NCI-H1417 treated with DMSO at 0.1 percent for 48 hours (cell line): ENCODE data around the gene R3HDM2.
A peak's percentile ranks its signal among the peaks of the same experiment; 100 is the strongest.

Experiments
- DNase-seq: peaks from one replicate; lab custom pipeline; 2025; lab: John Stamatoyannopoulos, UW

The R3HDM2 gene

GRCh38 chr12:57216014-57216911, 214.6 kb downstream of the R3HDM2 start, which contains the start of gene NXPH4:
TSS of gene NXPH4 (plus strand) at chr12:57216794. CDS start at chr12:57216970, 176 bp downstream.
- no peak for DNase-seq

DNA sequence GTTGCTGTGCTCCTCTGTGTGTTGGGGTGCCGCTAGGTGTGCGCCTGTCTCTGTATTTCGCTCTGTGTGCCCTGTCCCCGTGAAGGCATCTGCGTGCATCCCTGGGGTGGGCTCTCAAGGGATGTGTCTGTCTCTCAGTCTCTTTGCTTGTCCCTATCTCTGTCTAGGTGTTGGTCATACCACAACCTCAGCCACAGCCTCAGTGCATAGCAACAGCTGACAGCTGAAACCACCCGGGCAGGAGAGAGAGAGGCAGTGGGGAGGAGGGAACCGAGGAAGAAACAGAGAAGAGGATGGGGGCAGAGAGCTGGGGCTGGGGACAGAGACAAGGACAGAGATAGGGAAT, 215.2 kb downstream of the R3HDM2 start:
- no peak for DNase-seq

GRCh38 chr12:57215065-57215464, 215.8 kb downstream of the R3HDM2 start:
- DNase-seq: no peak

DNA sequence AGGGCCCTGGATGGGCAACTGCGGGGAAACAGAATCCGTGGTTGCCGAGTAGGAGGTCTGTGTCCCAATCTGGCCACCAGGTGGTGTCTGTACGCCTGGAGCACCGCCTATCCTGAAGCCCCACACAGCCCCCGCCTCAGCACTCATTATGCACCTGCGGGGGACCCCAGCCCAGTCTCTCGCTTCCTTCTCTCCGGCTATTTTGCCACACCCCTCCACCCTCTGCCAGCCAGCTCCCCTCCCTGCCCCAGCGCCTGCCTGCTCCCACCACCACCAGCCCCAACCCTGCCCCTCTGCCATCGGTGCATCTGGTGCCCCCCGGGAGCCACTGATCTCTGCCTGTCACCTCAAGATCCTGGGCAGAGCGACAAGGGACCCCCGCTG, 216.5 kb downstream of the R3HDM2 start:
- peak; percentile 55 for DNase-seq

- no peak for DNase-seq
These were observed 217.0 kb downstream of the R3HDM2 start for GRCh38 chr12:57213763-57214397.

DNA sequence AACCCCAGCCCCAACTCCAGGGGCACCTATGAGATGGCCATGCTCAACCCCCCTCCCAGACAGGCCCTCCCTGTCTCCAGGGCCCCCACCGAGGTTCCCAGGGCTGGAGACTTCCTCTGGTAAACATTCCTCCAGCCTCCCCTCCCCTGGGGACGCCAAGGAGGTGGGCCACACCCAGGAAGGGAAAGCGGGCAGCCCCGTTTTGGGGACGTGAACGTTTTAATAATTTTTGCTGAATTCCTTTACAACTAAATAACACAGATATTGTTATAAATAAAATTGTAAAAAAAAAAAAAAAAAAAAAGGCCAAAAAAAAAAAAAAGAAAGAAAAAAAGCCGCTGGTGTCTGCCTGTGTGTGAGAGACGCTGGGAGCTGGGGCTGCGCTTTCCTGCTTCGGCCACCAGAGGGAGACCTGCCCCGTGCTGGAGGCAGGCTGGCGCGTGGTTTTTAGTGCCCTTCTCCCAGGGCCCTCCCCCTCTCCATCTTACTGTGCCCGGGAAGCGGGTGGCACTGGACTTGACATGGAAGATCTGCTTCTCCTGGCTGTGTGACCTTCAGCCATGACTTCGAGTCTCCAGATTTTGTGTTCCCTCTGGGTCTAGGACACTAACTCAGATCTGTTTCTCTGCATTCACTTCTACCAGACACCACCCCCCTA, 217.7 kb downstream of the R3HDM2 start:
- peak; percentile 49 for DNase-seq

DNA sequence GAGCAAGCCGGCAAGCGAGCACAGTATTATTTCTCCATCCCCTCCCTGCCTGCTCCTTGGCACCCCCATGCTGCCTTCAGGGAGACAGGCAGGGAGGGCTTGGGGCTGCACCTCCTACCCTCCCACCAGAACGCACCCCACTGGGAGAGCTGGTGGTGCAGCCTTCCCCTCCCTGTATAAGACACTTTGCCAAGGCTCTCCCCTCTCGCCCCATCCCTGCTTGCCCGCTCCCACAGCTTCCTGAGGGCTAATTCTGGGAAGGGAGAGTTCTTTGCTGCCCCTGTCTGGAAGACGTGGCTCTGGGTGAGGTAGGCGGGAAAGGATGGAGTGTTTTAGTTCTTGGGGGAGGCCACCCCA, 218.2 kb downstream of the R3HDM2 start:
- DNase-seq: no peak

- no peak for DNase-seq
These were observed 218.8 kb downstream of the R3HDM2 start for GRCh38 chr12:57211791-57212700.

DNA sequence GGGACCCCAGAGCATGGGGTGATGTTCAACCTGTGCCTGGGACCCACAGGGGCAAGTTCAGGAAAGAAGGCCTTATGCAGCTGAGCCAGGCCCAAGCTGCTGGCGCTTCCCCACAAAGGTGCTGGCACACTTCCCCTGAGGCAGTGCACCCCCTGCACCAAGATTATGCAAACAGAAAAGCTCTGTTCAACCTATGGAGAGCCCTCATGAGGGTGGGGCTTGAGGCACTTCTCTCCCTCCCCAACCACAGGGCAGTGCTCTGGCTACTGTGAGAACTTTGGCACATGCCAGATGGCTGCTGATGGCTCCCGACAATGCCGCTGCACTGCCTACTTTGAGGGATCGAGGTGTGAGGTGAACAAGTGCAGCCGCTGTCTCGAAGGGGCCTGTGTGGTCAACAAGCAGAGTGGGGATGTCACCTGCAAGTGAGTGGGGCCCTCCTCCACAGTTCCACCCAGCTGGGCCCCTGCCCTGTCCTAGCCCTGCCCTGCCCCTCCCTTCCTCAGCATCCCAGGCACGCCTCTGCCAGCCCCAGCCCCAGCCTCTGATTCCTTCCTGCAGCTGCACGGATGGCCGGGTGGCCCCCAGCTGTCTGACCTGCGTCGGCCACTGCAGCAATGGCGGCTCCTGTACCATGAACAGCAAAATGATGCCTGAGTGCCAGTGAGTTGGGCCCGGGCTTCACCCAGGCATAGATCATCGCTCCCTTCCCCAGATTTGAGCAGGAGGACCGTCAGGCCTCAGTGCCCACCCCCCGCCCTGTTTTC, 219.7 kb downstream of the R3HDM2 start:
- no peak for DNase-seq

- DNase-seq: no peak
These were observed 220.4 kb downstream of the R3HDM2 start for GRCh38 chr12:57210461-57210860.

DNA sequence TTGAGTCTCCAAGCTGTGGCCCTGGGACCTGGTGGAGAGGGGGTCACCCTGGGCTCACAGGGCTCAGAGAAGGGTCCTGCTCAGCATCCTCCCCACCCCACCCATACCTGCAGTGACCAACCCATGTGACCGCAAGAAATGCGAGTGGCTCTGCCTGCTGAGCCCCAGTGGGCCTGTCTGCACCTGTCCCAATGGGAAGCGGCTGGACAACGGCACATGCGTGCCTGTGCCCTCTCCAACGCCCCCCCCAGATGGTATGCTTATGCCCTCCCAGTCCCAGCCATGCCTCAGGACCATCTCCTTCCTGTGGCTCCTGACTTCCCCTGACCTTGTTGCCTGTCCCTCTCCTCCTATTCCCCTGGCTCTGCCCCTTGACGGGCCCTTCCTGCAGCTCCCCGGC, 220.9 kb downstream of the R3HDM2 start:
- DNase-seq: no peak

DNA sequence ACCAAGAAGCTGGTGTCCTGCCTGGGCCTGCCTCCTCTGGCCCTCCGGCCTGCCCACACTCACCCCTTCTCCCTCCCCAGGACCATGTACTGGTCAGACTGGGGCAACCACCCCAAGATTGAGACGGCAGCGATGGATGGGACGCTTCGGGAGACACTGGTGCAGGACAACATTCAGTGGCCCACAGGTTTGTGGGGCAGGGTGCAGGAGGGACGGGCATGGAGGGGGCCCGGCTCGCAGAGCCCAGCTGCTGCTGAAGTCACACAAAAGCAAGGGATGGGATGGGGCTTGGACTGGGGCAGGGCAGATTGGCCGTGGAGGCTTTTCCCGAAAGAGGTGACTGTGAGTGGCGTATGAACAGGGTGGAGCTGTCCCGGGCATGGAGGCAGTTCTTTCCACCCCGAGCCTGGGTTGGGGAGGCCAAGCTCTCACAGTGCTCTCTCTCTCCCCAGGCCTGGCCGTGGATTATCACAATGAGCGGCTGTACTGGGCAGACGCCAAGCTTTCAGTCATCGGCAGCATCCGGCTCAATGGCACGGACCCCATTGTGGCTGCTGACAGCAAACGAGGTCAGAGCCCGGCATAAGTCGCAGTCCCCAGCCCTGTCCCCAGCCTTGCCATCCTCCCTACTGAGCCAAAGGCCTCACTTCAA, 222.1 kb downstream of the R3HDM2 start:
- DNase-seq: no peak

DNA sequence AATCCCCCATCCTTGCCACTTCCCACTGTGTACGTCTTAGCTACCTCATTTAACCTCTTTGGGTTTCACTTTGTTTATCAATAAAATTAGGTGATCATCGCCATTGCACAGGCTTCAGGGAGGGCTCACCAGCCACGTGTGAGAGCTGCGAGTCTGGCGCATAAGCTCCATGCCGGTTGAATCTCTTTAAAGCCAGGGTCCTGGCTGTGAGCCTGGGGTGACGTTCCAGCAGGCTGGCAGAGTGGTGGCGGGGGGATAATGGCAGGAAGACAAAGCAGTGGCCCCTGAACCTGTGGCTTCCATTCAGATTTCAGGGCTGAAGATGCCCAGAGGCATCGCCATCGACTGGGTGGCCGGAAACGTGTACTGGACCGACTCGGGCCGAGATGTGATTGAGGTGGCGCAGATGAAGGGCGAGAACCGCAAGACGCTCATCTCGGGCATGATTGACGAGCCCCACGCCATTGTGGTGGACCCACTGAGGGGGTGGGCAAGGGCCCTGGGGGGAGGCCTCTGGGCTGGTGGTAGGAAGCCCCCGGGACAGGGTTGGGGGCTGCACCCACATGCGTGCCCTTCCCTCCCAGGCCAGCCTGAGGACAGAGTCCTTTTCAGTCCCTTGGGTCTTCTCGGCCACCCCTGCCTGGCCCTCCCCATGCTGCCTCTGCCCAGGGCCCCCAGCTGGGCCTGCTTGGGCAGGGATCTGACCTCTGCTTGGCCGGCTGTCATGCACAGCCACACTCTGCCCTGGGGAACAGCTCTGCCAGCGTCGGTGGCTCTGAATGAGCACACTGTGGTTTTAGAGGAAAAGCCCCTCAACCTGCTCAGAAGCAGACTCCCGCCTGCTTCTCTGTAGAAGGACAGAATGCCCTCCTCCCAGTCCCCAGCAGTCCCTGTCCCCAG, 222.9 kb downstream of the R3HDM2 start:
- no peak for DNase-seq

DNA sequence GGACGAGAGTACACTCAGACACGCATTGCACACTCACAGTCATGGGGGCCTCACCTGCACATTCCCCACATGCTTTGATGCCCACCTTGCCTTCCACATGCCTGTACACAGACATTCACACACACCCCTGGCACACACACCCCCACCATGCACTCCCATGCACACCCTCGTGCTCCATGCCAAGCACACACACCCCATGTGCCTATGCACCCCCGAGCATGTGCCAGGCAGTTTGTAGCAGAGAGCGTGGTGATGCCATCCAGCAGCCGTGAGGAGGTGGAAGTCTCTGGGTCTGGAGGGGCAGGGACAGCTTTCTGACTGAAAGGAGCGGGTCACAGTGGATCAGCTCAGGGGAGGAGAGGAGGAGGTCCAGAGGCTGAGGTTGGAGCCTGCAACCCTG, 224.9 kb downstream of the R3HDM2 start:
- no peak for DNase-seq

- DNase-seq: no peak
These were observed 225.7 kb downstream of the R3HDM2 start for GRCh38 chr12:57205186-57205585.

GRCh38 chr12:57204454-57204853, 226.4 kb downstream of the R3HDM2 start:
- no peak for DNase-seq

DNA sequence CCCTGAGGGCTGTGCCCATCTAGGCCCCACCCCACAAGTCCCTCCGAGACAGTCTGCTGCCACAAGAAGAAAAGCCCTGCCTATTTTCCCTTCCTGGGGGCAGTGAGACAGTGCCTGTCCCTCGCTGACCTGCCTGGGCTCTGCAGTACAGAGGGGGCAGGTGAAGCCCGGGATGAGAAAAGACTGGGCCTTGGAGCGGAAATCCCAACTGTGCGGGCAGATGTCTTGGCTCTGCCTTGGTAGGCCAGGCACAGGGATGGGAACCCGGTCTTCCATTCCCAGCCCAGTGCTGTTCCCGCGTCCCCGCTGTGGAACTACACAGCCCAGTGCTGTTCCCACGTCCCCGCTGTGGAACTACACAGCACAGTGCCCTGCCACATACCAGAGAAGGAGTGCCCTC, 227.1 kb downstream of the R3HDM2 start:
- no peak for DNase-seq
